PFSK-1 (cell line): ENCODE results near the gene IL10RB.

Source experiments
- POLR2AphosphoS5 ChIP-seq: IDR thresholded peaks from 2 replicates; pipeline ENCODE4 v1.6.1; 2012; ENCODE audit warnings: low read depth, mild to moderate bottlenecking, control low read depth, low read length, moderate library complexity
- SIN3A ChIP-seq: IDR thresholded peaks from 2 replicates; pipeline ENCODE4 v1.6.1; 2012; ENCODE audit warnings: mild to moderate bottlenecking, low read length, moderate library complexity, borderline replicate concordance; ENCODE audit not compliant: insufficient read depth
- TAF1 ChIP-seq: IDR thresholded peaks from 2 replicates; pipeline ENCODE4 v1.6.1; 2012; ENCODE audit warnings: low read length, control low read depth, borderline replicate concordance; ENCODE audit not compliant: insufficient read depth

- TF ChIP-seq SIN3A = no peak
- no peak for TF ChIP-seq TAF1
- TF ChIP-seq POLR2AphosphoS5 = no peak
Observed at GRCh38 chr21:33296156-33296555, 30.0 kb downstream of the IL10RB start.
